OCI-LY7 (cell line): Measurements from ENCODE around the gene NR5A2. TPM values are rescaled to one million over a fixed set of nuclear protein-coding genes. Genes with fewer than 3 reads are reported as not detected.

Source experiments
- BruUV-seq: library from RNA; stranded (reverse); fragments of 400-500 nt; replicated peaks from 2 replicates; lab custom pipeline; 2021; lab: Mats Ljungman, UMichigan
- CTCF ChIA-PET: fragments of 300-600 bp; sonication (Branson Sonifier 250); formaldehyde crosslinking; loops from one replicate; lab custom pipeline; 2022; ENCODE audit warnings: antibody characterized with exemption; ENCODE audit not compliant: unreplicated experiment; lab: Charles Lee
- POLR2A ChIA-PET: fragments of 300-600 bp; sonication (Branson Sonifier 250); formaldehyde crosslinking; loops from one replicate; lab custom pipeline; 2022; ENCODE audit warnings: antibody characterized with exemption; lab: Charles Lee
- DNase-seq: peaks from one replicate; pipeline ENCODE4 v3.0.0-alpha.2; 2015; ENCODE audit warnings: low spot score
- H2AFZ ChIP-seq: fragments of 200-600 bp; sonication (generic), shearing (Covaris generic); 2 replicates; pipeline ENCODE4 v1.6.1; 2014; ENCODE audit warnings: mild to moderate bottlenecking, antibody characterized with exemption, low read length, moderate library complexity
- H3K27ac ChIP-seq: fragments of 200-600 bp; sonication (generic); 2 replicates; pipeline ENCODE4 v1.5.1; 2014; ENCODE audit warnings: mixed run types, low read depth, mild to moderate bottlenecking, moderate library complexity, low read length, inconsistent platforms; ENCODE audit not compliant: poor library complexity, severe bottlenecking
- H3K36me3 ChIP-seq: fragments of 200-600 bp; sonication (generic); 2 replicates; pipeline ENCODE4 v1.6.1; 2014; ENCODE audit warnings: mild to moderate bottlenecking, antibody characterized with exemption, low read length, moderate library complexity, mixed read lengths; ENCODE audit not compliant: insufficient read depth
- H3K4me1 ChIP-seq: fragments of 200-600 bp; sonication (generic); 2 replicates; pipeline ENCODE4 v1.5.1; 2014; ENCODE audit warnings: mild to moderate bottlenecking, low read length; ENCODE audit not compliant: insufficient read depth, poor library complexity, severe bottlenecking
- H3K4me2 ChIP-seq: fragments of 200-600 bp; sonication (generic); 2 replicates; pipeline ENCODE4 v1.6.1; 2014; ENCODE audit warnings: mild to moderate bottlenecking, low read length
- H3K4me3 ChIP-seq: fragments of 200-600 bp; sonication (generic); 2 replicates; pipeline ENCODE4 v1.5.1; 2014; ENCODE audit warnings: mild to moderate bottlenecking, low read depth, low read length; ENCODE audit not compliant: poor library complexity, severe bottlenecking
- H3K79me2 ChIP-seq: fragments of 200-600 bp; sonication (generic); 2 replicates; pipeline ENCODE4 v1.6.1; 2016; ENCODE audit warnings: low read depth, mild to moderate bottlenecking, low read length, moderate library complexity, mixed read lengths; ENCODE audit not compliant: insufficient read depth
- H3K9me2 ChIP-seq: fragments of 200-600 bp; sonication (generic); 2 replicates; pipeline ENCODE4 v1.6.1; 2016; ENCODE audit warnings: mild to moderate bottlenecking, low read length, mixed read lengths; ENCODE audit not compliant: insufficient read depth
- H3K9me3 ChIP-seq: fragments of 200-600 bp; sonication (generic); 2 replicates; pipeline ENCODE4 v1.6.1; 2014; ENCODE audit warnings: mild to moderate bottlenecking, mixed run types, low read length, mixed read lengths
- H4K20me1 ChIP-seq: fragments of 200-600 bp; sonication (generic); 2 replicates; pipeline ENCODE4 v1.6.1; 2014; ENCODE audit warnings: mild to moderate bottlenecking, antibody characterized with exemption, low read length, moderate library complexity, mixed read lengths; ENCODE audit not compliant: insufficient read depth
- CTCF ChIP-seq: fragments of 200-600 bp; sonication (generic); conservative IDR thresholded peaks from 2 replicates; pipeline ENCODE4 v1.5.1; 2014; ENCODE audit warnings: mild to moderate bottlenecking, antibody characterized with exemption, low read length, moderate library complexity, mixed read lengths
- EZH2phosphoT487 ChIP-seq: fragments of 200-600 bp; sonication (generic); IDR thresholded peaks from 2 replicates; pipeline ENCODE4 v1.6.1; 2018; ENCODE audit warnings: low read depth, borderline replicate concordance, mild to moderate bottlenecking, mixed run types, antibody characterized with exemption, low read length, moderate library complexity, mixed read lengths
- intact Hi-C: fragments of 100-400 bp; cut with micrococcal nuclease; formaldehyde crosslinking; loops from one replicate; pipeline ENCODE4 v1.10.0; 2022; ENCODE audit not compliant: unreplicated experiment
- total RNA-seq, 2 experiments: library from RNA; depleted of rRNA in 1 of 2; stranded (reverse); fragments of >200 nt in 1 of 2; shearing (Covaris generic) in 1 of 2; gene quantifications; 2 replicates each; pipeline ENCODE4 v1.2.3, GENCODE V29; 2014 to 2022

The NR5A2 gene
- total RNA-seq, 2 experiments from 2014 or later, result 2.3 to 3.9 TPM

- H3K4me3 ChIP-seq, result no peak overlapping the region
- no TSS peak for BruUV-seq
- intact Hi-C loops, result no loop called here
- DNase-seq, result no peak
- H2AFZ ChIP-seq, result no peak overlapping the region
- no peaks in the 10 kb centered on the region for H3K9me3 ChIP-seq
- TF ChIP-seq EZH2phosphoT487 (no peak), CTCF (no peak)
- ChIA-PET CTCF (no interaction called here), POLR2A (interaction anchor here (0.6 to 0.9 kb wide), 3 partner anchors 127 to 254 kb away, joined by 3 to 4 read pairs (median 3); no protein-coding TSS in a partner anchor)
- H3K36me3 ChIP-seq, result no peaks in the 10 kb centered on the region
- no peaks in the 10 kb centered on the region for H4K20me1 ChIP-seq
- H3K27ac ChIP-seq, result no peak overlapping the region
- no peaks in the 10 kb centered on the region for H3K9me2 ChIP-seq
- no peak overlapping the region for H3K4me2 ChIP-seq
- H3K4me1 ChIP-seq, result no peaks in the 10 kb centered on the region
- H3K79me2 ChIP-seq, result no peaks in the 10 kb centered on the region
These were observed 67.6 kb downstream of the NR5A2 start for GRCh38 chr1:200095057-200095577.

- Histone ChIP-seq H3K79me2 (no peaks in the 10 kb centered on the region), H3K4me3 (no peak overlapping the region), H3K4me2 (no peak overlapping the region), H3K9me2 (no peaks in the 10 kb centered on the region), H3K27ac (no peak overlapping the region), H2AFZ (no peak overlapping the region), H4K20me1 (no peaks in the 10 kb centered on the region), H3K4me1 (no peaks in the 10 kb centered on the region), H3K9me3 (no peaks in the 10 kb centered on the region), H3K36me3 (no peaks in the 10 kb centered on the region)
- CTCF ChIA-PET, result no interaction called here
- TF ChIP-seq EZH2phosphoT487 (no peak), CTCF (no peak)
- POLR2A ChIA-PET, result no interaction called here
- intact Hi-C loops, result no loop called here
- DNase-seq, result no peak
- BruUV-seq, result no TSS peak
These were observed 69.3 kb downstream of the NR5A2 start for GRCh38 chr1:200096774-200097173.

GRCh38 chr1:200099040-200099439 is 71.5 kb downstream of the NR5A2 start:
- Histone ChIP-seq H4K20me1 (no peaks in the 10 kb centered on the region), H3K79me2 (no peaks in the 10 kb centered on the region), H3K4me1 (no peaks in the 10 kb centered on the region), H3K4me2 (no peak overlapping the region), H3K4me3 (no peak overlapping the region), H3K9me2 (no peaks in the 10 kb centered on the region), H3K36me3 (no peaks in the 10 kb centered on the region), H2AFZ (no peak overlapping the region), H3K27ac (no peak overlapping the region), H3K9me3 (no peaks in the 10 kb centered on the region)
- intact Hi-C loops, result no loop called here
- ChIA-PET POLR2A (interaction anchor here (0.6 to 3.5 kb wide), 3 partner anchors 11 to 655 kb away, joined by 4 to 14 read pairs (median 5); no protein-coding TSS in a partner anchor), CTCF (no interaction called here)
- no TSS peak for BruUV-seq
- TF ChIP-seq CTCF, result no peak
- TF ChIP-seq EZH2phosphoT487, result no peak
- DNase-seq, result no peak
